Hepatocyte (in vitro differentiated cells): ENCODE data around the gene BLM. TPM values are rescaled to one million over a fixed set of nuclear protein-coding genes. Genes with fewer than 3 reads are reported as not detected.

Experiments used
- DNase-seq: peaks from one replicate; pipeline ENCODE4 v3.0.0-alpha.2; 2016; ENCODE audit warnings: low spot score
- H2AFZ ChIP-seq: fragments of 200-600 bp; sonication (generic); 2 replicates; pipeline ENCODE4 v1.6.0; 2016; ENCODE audit warnings: antibody characterized with exemption, mild to moderate bottlenecking
- H3K27ac ChIP-seq: fragments of 200-600 bp; sonication (generic); 2 replicates; pipeline ENCODE4 v1.5.1; 2016; ENCODE audit warnings: mild to moderate bottlenecking
- H3K27me3 ChIP-seq: fragments of 200-600 bp; sonication (generic); 2 replicates; pipeline ENCODE4 v1.6.1; 2016
- H3K36me3 ChIP-seq: fragments of 200-600 bp; sonication (generic); replicated peaks from 2 replicates; pipeline ENCODE4 v1.5.1; 2016; ENCODE audit warnings: low read depth; ENCODE audit not compliant: insufficient read depth
- H3K4me1 ChIP-seq: fragments of 200-600 bp; sonication (generic); 2 replicates; pipeline ENCODE4 v1.5.1; 2016; ENCODE audit warnings: mild to moderate bottlenecking, moderate library complexity; ENCODE audit not compliant: insufficient read depth
- H3K4me2 ChIP-seq: fragments of 200-600 bp; sonication (generic); 2 replicates; pipeline ENCODE4 v1.6.0; 2016
- H3K4me3 ChIP-seq: fragments of 200-600 bp; sonication (generic); 2 replicates; pipeline ENCODE4 v1.5.1; 2016; ENCODE audit warnings: mild to moderate bottlenecking
- H3K79me2 ChIP-seq: fragments of 200-600 bp; sonication (generic); 2 replicates; pipeline ENCODE4 v1.6.0; 2017; ENCODE audit warnings: mild to moderate bottlenecking
- H3K9me2 ChIP-seq: fragments of 200-600 bp; sonication (generic); replicated peaks from 2 replicates; pipeline ENCODE4 v1.6.0; 2017; ENCODE audit warnings: mild to moderate bottlenecking; ENCODE audit not compliant: insufficient read depth
- H3K9me3 ChIP-seq: fragments of 200-600 bp; sonication (generic); 2 replicates; pipeline ENCODE4 v1.5.1; 2016; ENCODE audit warnings: low read depth, mild to moderate bottlenecking
- H4K20me1 ChIP-seq: fragments of 200-600 bp; sonication (generic); 2 replicates; pipeline ENCODE4 v1.6.0; 2016; ENCODE audit warnings: mild to moderate bottlenecking; ENCODE audit not compliant: insufficient read depth, poor library complexity, severe bottlenecking
- EZH2 ChIP-seq: fragments of 200-600 bp; sonication (generic); IDR thresholded peaks from 2 replicates; pipeline ENCODE4 v1.6.1; 2016; ENCODE audit warnings: antibody characterized with exemption, mild to moderate bottlenecking, borderline replicate concordance
- EZH2phosphoT487 ChIP-seq: fragments of 200-600 bp; sonication (generic); IDR thresholded peaks from one replicate; pipeline ENCODE4 v1.6.1; 2018; ENCODE audit warnings: antibody characterized with exemption, mild to moderate bottlenecking, low read depth, moderate library complexity; ENCODE audit not compliant: unreplicated experiment, severe bottlenecking
- WGBS: methylation state at CpG from one replicate; pipeline ENCODE4 v1.1.6; 2016; ENCODE audit warnings: low lambda C conversion rate; ENCODE audit errors: missing lambda C conversion rate; 5-methylcytosine and 5-hydroxymethylcytosine counted together
- polyA plus RNA-seq: library from polyadenylated mRNA; unstranded; fragments of >200 nt; fragmentation: Nextera tagmentation; extraction: Ambion mirVana; gene quantifications from 2 replicates; pipeline ENCODE4 v1.2.1, GENCODE V29; 2016
- total RNA-seq: library from RNA; depleted of rRNA; stranded (reverse); fragments of >200 nt; gene quantifications from 2 replicates; pipeline ENCODE4 v1.2.3, GENCODE V29; 2014
- TF ChIP-seq, protein P1 (sequence below): fragments of 200-600 bp; sonication (generic); IDR thresholded peaks from 2 replicates; pipeline ENCODE4 v1.5.1; 2016; ENCODE audit warnings: antibody characterized with exemption, mild to moderate bottlenecking; ENCODE audit not compliant: poor library complexity

The BLM gene
- total and polyA plus RNA-seq, 2 experiments from 2014 or later = 1.7 to 3.5 TPM

DNA sequence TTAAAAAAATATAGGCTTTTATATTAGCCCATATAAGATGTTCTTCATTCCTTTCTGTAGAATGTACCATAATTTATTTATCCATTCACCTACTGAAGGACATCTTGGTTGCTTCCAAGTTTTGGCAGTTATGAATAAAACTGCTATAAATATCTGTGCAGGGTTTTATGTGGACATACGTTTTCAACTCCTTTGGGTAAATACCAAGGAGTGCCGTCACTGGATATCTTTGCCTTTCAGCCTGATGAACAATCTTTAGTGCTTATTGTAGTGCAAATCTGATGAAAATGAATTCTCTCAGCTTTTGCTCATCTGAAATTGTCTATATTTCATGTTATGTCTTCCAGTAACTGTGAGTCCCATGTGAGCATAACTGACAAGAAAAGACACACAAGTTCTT lies 26.6 kb upstream of the BLM start:
- Histone ChIP-seq H3K4me1 (no peaks in the 10 kb centered on the region), H3K27ac (no peak overlapping the region), H3K4me3 (no peak overlapping the region), H4K20me1 (no peaks in the 10 kb centered on the region), H3K9me3 (no peaks in the 10 kb centered on the region), H3K9me2 (no peaks in the 10 kb centered on the region), H3K36me3 (no peaks in the 10 kb centered on the region), H3K79me2 (no peaks in the 10 kb centered on the region), H3K27me3 (no peaks in the 10 kb centered on the region), H3K4me2 (no peak overlapping the region), H2AFZ (no peak overlapping the region)
- WGBS = 73% methylated on average over 2 of the region's 2 CpGs
- DNase-seq = no peak
- TF ChIP-seq, protein P1, sequence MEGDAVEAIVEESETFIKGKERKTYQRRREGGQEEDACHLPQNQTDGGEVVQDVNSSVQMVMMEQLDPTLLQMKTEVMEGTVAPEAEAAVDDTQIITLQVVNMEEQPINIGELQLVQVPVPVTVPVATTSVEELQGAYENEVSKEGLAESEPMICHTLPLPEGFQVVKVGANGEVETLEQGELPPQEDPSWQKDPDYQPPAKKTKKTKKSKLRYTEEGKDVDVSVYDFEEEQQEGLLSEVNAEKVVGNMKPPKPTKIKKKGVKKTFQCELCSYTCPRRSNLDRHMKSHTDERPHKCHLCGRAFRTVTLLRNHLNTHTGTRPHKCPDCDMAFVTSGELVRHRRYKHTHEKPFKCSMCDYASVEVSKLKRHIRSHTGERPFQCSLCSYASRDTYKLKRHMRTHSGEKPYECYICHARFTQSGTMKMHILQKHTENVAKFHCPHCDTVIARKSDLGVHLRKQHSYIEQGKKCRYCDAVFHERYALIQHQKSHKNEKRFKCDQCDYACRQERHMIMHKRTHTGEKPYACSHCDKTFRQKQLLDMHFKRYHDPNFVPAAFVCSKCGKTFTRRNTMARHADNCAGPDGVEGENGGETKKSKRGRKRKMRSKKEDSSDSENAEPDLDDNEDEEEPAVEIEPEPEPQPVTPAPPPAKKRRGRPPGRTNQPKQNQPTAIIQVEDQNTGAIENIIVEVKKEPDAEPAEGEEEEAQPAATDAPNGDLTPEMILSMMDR = no peak
- no peak for TF ChIP-seq EZH2phosphoT487
- TF ChIP-seq EZH2 = no peak

DNA sequence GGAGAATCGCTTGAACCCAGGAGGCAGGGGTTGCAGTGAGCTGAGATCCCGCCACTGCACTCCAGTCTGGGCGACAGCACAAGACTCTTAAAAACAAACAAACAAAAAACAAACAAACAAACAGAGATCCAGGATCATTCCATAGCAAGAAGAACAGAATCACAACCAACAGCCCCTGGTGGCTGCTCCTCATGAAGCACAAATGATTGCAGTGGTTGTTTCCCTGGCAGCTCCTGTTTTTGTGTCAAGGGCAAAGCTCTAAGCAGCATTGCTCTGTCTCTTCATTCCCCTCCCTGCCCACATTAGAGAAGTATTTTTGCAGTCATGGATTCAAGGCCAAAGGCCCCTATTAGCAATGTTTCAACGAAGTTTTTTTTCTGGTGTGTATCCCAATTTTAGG lies 25.8 kb upstream of the BLM start:
- no peak overlapping the region for H3K4me2 ChIP-seq
- H3K9me2 ChIP-seq = no peaks in the 10 kb centered on the region
- no peaks in the 10 kb centered on the region for H4K20me1 ChIP-seq
- no peaks in the 10 kb centered on the region for H3K27me3 ChIP-seq
- no peak overlapping the region for H3K4me3 ChIP-seq
- H3K79me2 ChIP-seq = no peaks in the 10 kb centered on the region
- WGBS = 95% methylated on average over 4 of the region's 4 CpGs
- H3K4me1 ChIP-seq = no peaks in the 10 kb centered on the region
- no peak overlapping the region for H3K27ac ChIP-seq
- no peak overlapping the region for H2AFZ ChIP-seq
- H3K36me3 ChIP-seq = no peaks in the 10 kb centered on the region
- TF ChIP-seq EZH2 = no peak
- TF ChIP-seq, protein P1 = no peak
- no peak for DNase-seq
- H3K9me3 ChIP-seq = no peaks in the 10 kb centered on the region

DNA sequence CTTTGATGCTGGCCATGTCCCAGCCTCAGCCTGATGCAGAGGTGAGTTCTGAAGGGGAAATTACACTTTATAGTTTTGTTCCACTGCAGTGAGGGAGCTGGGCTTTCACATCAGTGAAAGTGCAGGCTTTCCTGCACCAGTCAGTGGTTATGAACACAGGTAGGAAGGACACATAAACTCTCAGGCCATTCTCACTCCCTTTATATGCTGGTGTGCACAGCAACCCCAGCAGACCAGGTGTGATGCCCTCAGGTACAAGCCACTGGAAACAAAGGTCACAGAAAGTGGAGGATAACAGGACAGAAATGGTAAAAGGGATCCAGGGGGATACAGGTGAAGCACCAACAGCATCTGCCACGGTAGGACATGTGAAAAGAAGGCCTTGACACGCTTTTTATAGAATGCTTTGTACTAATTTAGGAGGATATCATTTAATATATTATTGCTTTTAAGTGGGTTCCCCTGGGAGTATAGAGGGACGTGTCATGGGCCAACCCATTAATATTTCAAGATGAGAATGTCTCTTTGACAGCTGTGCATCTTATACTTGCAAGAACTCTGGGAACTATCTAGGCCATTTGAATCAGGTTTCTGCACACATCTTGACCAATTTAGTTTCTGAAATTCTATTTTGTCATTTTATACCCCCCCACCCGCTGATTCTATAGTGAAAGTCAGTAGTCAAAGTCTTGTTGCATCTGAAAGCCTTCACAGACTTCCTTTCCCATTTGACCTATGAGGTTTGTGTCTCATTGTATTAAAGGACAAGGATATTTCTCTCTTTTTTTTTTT lies 25.0 kb upstream of the BLM start:
- H3K4me3 ChIP-seq = no peak overlapping the region
- H3K36me3 ChIP-seq = no peaks in the 10 kb centered on the region
- H3K27me3 ChIP-seq = no peaks in the 10 kb centered on the region
- no peak overlapping the region for H3K27ac ChIP-seq
- 93% methylated on average over 4 of the region's 4 CpGs for WGBS
- H3K4me2 ChIP-seq = no peak overlapping the region
- H4K20me1 ChIP-seq = no peaks in the 10 kb centered on the region
- H3K4me1 ChIP-seq = no peaks in the 10 kb centered on the region
- DNase-seq = no peak
- H3K9me2 ChIP-seq = no peaks in the 10 kb centered on the region
- H3K79me2 ChIP-seq = no peaks in the 10 kb centered on the region
- H3K9me3 ChIP-seq = no peaks in the 10 kb centered on the region
- H2AFZ ChIP-seq = no peak overlapping the region
- TF ChIP-seq, protein P1 = no peak
- TF ChIP-seq EZH2 (no peak), EZH2phosphoT487 (no peak)
